Smooth muscle cell (in vitro differentiated cells): ENCODE results near the gene LIN28B. TPM values are rescaled to one million over a fixed set of nuclear protein-coding genes. Genes with fewer than 3 reads are reported as not detected.

Source experiments
- DNase-seq: peaks from one replicate; lab custom pipeline; 2025; ENCODE audit not compliant: unreplicated experiment; lab: John Stamatoyannopoulos, UW
- H2AFZ ChIP-seq: fragments of 200-600 bp; sonication (generic); 2 replicates; pipeline ENCODE4 v1.6.0; 2016; ENCODE audit warnings: antibody characterized with exemption, low read depth, mild to moderate bottlenecking
- H3F3A ChIP-seq: fragments of 200-600 bp; sonication (generic); 2 replicates; pipeline ENCODE4 v1.6.0; 2017; ENCODE audit warnings: antibody characterized with exemption, low read depth
- H3K27ac ChIP-seq: fragments of 200-600 bp; sonication (generic); 2 replicates; pipeline ENCODE4 v1.5.1; 2016; ENCODE audit warnings: low read depth, mild to moderate bottlenecking
- H3K27me3 ChIP-seq: fragments of 200-600 bp; sonication (generic); 2 replicates; pipeline ENCODE4 v1.6.1; 2016; ENCODE audit warnings: low read depth, mild to moderate bottlenecking
- H3K36me3 ChIP-seq: fragments of 200-600 bp; sonication (generic); 2 replicates; pipeline ENCODE4 v1.5.1; 2016; ENCODE audit warnings: low read depth
- H3K4me1 ChIP-seq: fragments of 200-600 bp; sonication (generic); 2 replicates; pipeline ENCODE4 v1.5.1; 2016; ENCODE audit warnings: low read depth
- H3K4me2 ChIP-seq: fragments of 200-600 bp; sonication (generic); 2 replicates; pipeline ENCODE4 v1.6.0; 2016; ENCODE audit warnings: mild to moderate bottlenecking
- H3K4me3 ChIP-seq: fragments of 200-600 bp; sonication (generic); 2 replicates; pipeline ENCODE4 v1.5.1; 2016; ENCODE audit warnings: mild to moderate bottlenecking
- H3K79me2 ChIP-seq: fragments of 200-600 bp; sonication (generic); 2 replicates; pipeline ENCODE4 v1.6.0; 2016; ENCODE audit warnings: low read depth, mild to moderate bottlenecking
- H3K9ac ChIP-seq: fragments of 200-600 bp; sonication (generic); 2 replicates; pipeline ENCODE4 v1.6.0; 2016; ENCODE audit warnings: low read depth
- H3K9me3 ChIP-seq: fragments of 200-600 bp; sonication (generic); replicated peaks from 2 replicates; pipeline ENCODE4 v1.5.1; 2016; ENCODE audit warnings: low read depth
- H4K20me1 ChIP-seq: fragments of 200-600 bp; sonication (generic); 2 replicates; pipeline ENCODE4 v1.6.0; 2016; ENCODE audit warnings: low read depth
- CTCF ChIP-seq: fragments of 200-600 bp; sonication (generic); IDR thresholded peaks from 2 replicates; pipeline ENCODE4 v1.5.1; 2017; ENCODE audit warnings: borderline replicate concordance, mild to moderate bottlenecking, antibody characterized with exemption; ENCODE audit not compliant: insufficient read depth, poor library complexity, severe bottlenecking
- WGBS: methylation state at CpG from one replicate; pipeline ENCODE4 v1.1.7; 2016; ENCODE audit warnings: low lambda C conversion rate; 5-methylcytosine and 5-hydroxymethylcytosine counted together
- polyA plus RNA-seq: library from polyadenylated mRNA; unstranded; fragments of >200 nt; fragmentation: Nextera tagmentation; extraction: Ambion mirVana; gene quantifications from 2 replicates; pipeline ENCODE4 v1.2.1, GENCODE V29; 2016
- total RNA-seq: library from RNA; depleted of rRNA; stranded (reverse); fragments of >200 nt; gene quantifications from 2 replicates; pipeline ENCODE4 v1.2.3, GENCODE V29; 2014

LIN28B gene
- total and polyA plus RNA-seq, 2 experiments from 2014 or later: 1.4 to 11.6 TPM

GRCh38 chr6:104921896-104922295 lies 35.0 kb upstream of the LIN28B start:
- H3F3A ChIP-seq: no peaks in the 10 kb centered on the region
- WGBS: 43% methylated on average over 1 of the region's 1 CpG
- H3K9ac ChIP-seq: no peak overlapping the region
- TF ChIP-seq CTCF: no peak
- no peaks in the 10 kb centered on the region for H3K79me2 ChIP-seq
- no peak overlapping the region for H2AFZ ChIP-seq
- peaks cover 3% of the 10 kb centered on the region for H3K27me3 ChIP-seq
- no peak overlapping the region for H3K27ac ChIP-seq
- H3K4me1 ChIP-seq: no peaks in the 10 kb centered on the region
- H4K20me1 ChIP-seq: no peaks in the 10 kb centered on the region
- no peaks in the 10 kb centered on the region for H3K9me3 ChIP-seq
- H3K4me2 ChIP-seq: no peak overlapping the region
- no peak for DNase-seq
- H3K4me3 ChIP-seq: no peak overlapping the region
- no peaks in the 10 kb centered on the region for H3K36me3 ChIP-seq

DNA sequence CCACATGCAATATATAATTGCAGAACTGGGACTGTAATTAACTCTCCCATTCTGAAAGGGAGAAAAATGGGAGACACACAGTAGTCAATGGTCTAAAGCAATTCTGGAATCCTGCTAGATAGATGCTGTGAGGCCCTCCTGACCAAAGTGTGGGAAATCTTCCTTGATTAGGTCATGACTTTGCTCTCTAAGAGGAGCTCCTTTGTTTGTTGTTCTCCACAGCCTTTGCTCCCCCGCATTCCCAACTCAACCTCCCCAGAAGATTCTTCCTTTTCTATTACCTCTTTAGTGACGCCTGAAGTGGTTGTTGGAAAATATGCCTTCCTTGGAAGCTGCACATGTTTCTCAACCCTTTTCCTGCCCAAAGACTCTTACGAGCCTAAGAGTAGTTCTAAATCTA lies 28.8 kb upstream of the LIN28B start:
- H3K4me3 ChIP-seq: no peak overlapping the region

DNA sequence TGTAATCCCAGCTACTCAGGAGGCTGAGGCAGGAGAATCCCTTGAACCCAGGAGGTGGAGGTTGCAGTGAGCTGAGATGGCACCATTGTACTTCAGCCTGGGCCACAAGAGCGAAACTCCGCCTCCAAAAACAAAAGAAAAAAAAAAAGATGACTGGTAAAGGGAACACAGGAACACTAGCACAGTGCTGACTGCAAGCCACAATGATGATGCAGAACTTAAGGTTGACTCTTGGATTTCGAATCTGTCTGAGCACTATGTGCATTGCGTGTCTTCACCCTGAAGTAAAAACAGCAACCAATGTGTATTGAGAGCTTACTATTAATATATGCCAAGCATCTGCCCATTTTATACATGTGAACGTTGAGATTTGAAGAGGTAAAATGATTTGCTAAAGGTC lies 27.6 kb upstream of the LIN28B start:
- no peak for TF ChIP-seq CTCF
- no peaks in the 10 kb centered on the region for H3F3A ChIP-seq
- H4K20me1 ChIP-seq: no peaks in the 10 kb centered on the region
- no peak overlapping the region for H3K4me3 ChIP-seq
- H3K27me3 ChIP-seq: no peaks in the 10 kb centered on the region
- no peaks in the 10 kb centered on the region for H3K9me3 ChIP-seq
- no peak overlapping the region for H3K4me2 ChIP-seq
- no peak for DNase-seq
- no peaks in the 10 kb centered on the region for H3K36me3 ChIP-seq
- H2AFZ ChIP-seq: no peak overlapping the region
- H3K27ac ChIP-seq: no peak overlapping the region
- H3K79me2 ChIP-seq: no peaks in the 10 kb centered on the region
- H3K4me1 ChIP-seq: peaks cover 4% of the 10 kb centered on the region
- 85% methylated on average over 5 of the region's 5 CpGs for WGBS
- no peak overlapping the region for H3K9ac ChIP-seq

More for the DNA sequence above, 28.8 kb upstream of the LIN28B start:
- no peak for TF ChIP-seq CTCF
- H3K9ac ChIP-seq: no peak overlapping the region
- H3K4me1 ChIP-seq: peaks cover 4% of the 10 kb centered on the region
- no peak for DNase-seq
- H3K36me3 ChIP-seq: no peaks in the 10 kb centered on the region
- no peaks in the 10 kb centered on the region for H4K20me1 ChIP-seq
- WGBS: 93% methylated on average over 3 of the region's 3 CpGs
- no peaks in the 10 kb centered on the region for H3K9me3 ChIP-seq
- no peaks in the 10 kb centered on the region for H3K27me3 ChIP-seq
- H3K79me2 ChIP-seq: no peaks in the 10 kb centered on the region
- no peak overlapping the region for H3K4me2 ChIP-seq
- H2AFZ ChIP-seq: no peak overlapping the region
- no peaks in the 10 kb centered on the region for H3F3A ChIP-seq
- H3K27ac ChIP-seq: no peak overlapping the region

DNA sequence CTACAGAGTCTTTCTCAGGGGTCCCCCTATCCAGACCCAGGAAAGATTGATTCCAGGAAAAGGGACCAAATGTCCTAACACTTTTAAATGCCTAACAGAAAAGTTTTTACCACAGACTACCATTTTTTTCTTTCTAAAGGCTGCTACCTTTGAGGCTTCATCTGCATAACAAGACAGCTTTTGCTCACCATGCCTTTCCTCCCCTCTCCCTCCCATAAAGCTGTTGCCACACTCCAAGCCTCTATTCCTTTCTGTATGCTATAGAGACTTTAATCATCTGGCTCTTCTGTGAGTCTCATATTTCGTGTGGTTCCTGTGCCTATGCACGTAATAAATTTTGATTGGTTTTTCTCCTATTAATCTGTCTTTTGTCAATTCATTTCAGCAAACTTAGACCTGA lies 26.0 kb upstream of the LIN28B start:
- Histone ChIP-seq H3K9ac (no peak overlapping the region), H3K4me1 (peaks cover 4% of the 10 kb centered on the region), H3K36me3 (no peaks in the 10 kb centered on the region), H4K20me1 (no peaks in the 10 kb centered on the region), H3K4me2 (no peak overlapping the region), H3K4me3 (no peak overlapping the region), H3K9me3 (no peaks in the 10 kb centered on the region), H3K79me2 (no peaks in the 10 kb centered on the region), H3K27ac (no peak overlapping the region), H3F3A (no peaks in the 10 kb centered on the region), H2AFZ (no peak overlapping the region), H3K27me3 (no peaks in the 10 kb centered on the region)
- DNase-seq: no peak
- no peak for TF ChIP-seq CTCF
- 91% methylated on average over 2 of the region's 2 CpGs for WGBS
